OCI-LY3 (cell line): Measurements from ENCODE around the gene SLC25A20.

Experiments
- H2AFZ ChIP-seq: fragments of 200-600, 300-600 bp; shearing (Covaris generic); 2 replicates; pipeline ENCODE4 v1.6.0; 2014; ENCODE audit warnings: antibody characterized with exemption, low read depth, low read length
- H3K27ac ChIP-seq: fragments of 200-600, 300-600 bp; sonication (generic); 2 replicates; pipeline ENCODE4 v1.5.1; 2014; ENCODE audit warnings: mild to moderate bottlenecking, low read length, moderate library complexity, mixed read lengths
- H3K27me3 ChIP-seq: fragments of 200-600, 300-600 bp; sonication (generic); 2 replicates; pipeline ENCODE4 v1.6.1; 2014; ENCODE audit warnings: low read depth, low read length, mixed read lengths
- H3K36me3 ChIP-seq: fragments of 200-600, 300-600 bp; sonication (generic); replicated peaks from 2 replicates; pipeline ENCODE3; 2014; ENCODE audit warnings: low read depth, low read length, mixed read lengths
- H3K4me1 ChIP-seq: fragments of 300-600, 200-600 bp; sonication (generic); 2 replicates; pipeline ENCODE4 v1.6.1; 2014; ENCODE audit warnings: low read length, mixed read lengths
- H3K4me2 ChIP-seq: fragments of 200-600, 300-600 bp; sonication (generic); 2 replicates; pipeline ENCODE4 v1.6.1; 2014; ENCODE audit warnings: low read length, mixed read lengths
- H3K4me3 ChIP-seq: fragments of 300-600, 200-600 bp; sonication (generic); 2 replicates; pipeline ENCODE4 v1.5.1; 2014; ENCODE audit warnings: antibody characterized with exemption, mild to moderate bottlenecking, low read length, moderate library complexity
- H3K79me2 ChIP-seq: fragments of 300-600, 200-600 bp; shearing (Covaris generic); 2 replicates; pipeline ENCODE4 v1.6.1; 2014; ENCODE audit warnings: mild to moderate bottlenecking, low read length, mixed read lengths
- H3K9ac ChIP-seq: fragments of 300-600, 200-600 bp; shearing (Covaris generic); 2 replicates; pipeline ENCODE4 v1.6.0; 2014; ENCODE audit warnings: mild to moderate bottlenecking, low read length, moderate library complexity
- H3K9me3 ChIP-seq: fragments of 200-600, 300-600 bp; shearing (Covaris generic); 2 replicates; pipeline ENCODE4 v1.6.1; 2014; ENCODE audit warnings: low read length, mixed read lengths; ENCODE audit not compliant: insufficient read depth
- H4K20me1 ChIP-seq: fragments of 200-600, 300-600 bp; sonication (generic); 2 replicates; pipeline ENCODE4 v1.6.1; 2016; ENCODE audit warnings: low read length, mixed read lengths; ENCODE audit not compliant: insufficient read depth
- CTCF ChIP-seq: fragments of 200-600, 300-600 bp; sonication (generic); IDR thresholded peaks from 2 replicates; pipeline ENCODE4 v1.5.1; 2014; ENCODE audit warnings: antibody characterized with exemption, low read length, low read depth
- EZH2phosphoT487 ChIP-seq: fragments of 200-600 bp; shearing (Covaris generic); IDR thresholded peaks from 2 replicates; pipeline ENCODE4 v1.6.1; 2018; ENCODE audit warnings: antibody characterized with exemption, mixed run types, low read depth

Gene SLC25A20

GRCh38 chr3:48881652-48882114, 17.0 kb downstream of the SLC25A20 start:
- no peak overlapping the region for H3K9ac ChIP-seq
- H3K27me3 ChIP-seq = no peaks in the 10 kb centered on the region
- H2AFZ ChIP-seq = no peak overlapping the region
- H3K4me1 ChIP-seq = peaks cover 27% of the 10 kb centered on the region
- no peak overlapping the region for H3K4me3 ChIP-seq
- TF ChIP-seq CTCF (no peak), EZH2phosphoT487 (no peak)
- H3K27ac ChIP-seq = peak overlapping the region; percentile 5; the same call in 1 of the 2 replicates
- no peak overlapping the region for H3K4me2 ChIP-seq
- H4K20me1 ChIP-seq = no peaks in the 10 kb centered on the region
- H3K36me3 ChIP-seq = peaks cover 3% of the 10 kb centered on the region
- H3K79me2 ChIP-seq = no peaks in the 10 kb centered on the region
- no peaks in the 10 kb centered on the region for H3K9me3 ChIP-seq

- peaks cover 3% of the 10 kb centered on the region for H3K36me3 ChIP-seq
- no peaks in the 10 kb centered on the region for H3K27me3 ChIP-seq
- peaks cover 27% of the 10 kb centered on the region for H3K4me1 ChIP-seq
- no peaks in the 10 kb centered on the region for H3K9me3 ChIP-seq
- H3K4me3 ChIP-seq = no peak overlapping the region
- no peak overlapping the region for H3K9ac ChIP-seq
- H4K20me1 ChIP-seq = no peaks in the 10 kb centered on the region
- no peak overlapping the region for H3K4me2 ChIP-seq
- H2AFZ ChIP-seq = no peak overlapping the region
- TF ChIP-seq CTCF = no peak
- no peak for TF ChIP-seq EZH2phosphoT487
- H3K27ac ChIP-seq = peak overlapping the region; percentile 6; the same call in 1 of the 2 replicates
- no peaks in the 10 kb centered on the region for H3K79me2 ChIP-seq
These were observed 17.7 kb downstream of the SLC25A20 start for GRCh38 chr3:48881006-48881405.

- peaks cover 3% of the 10 kb centered on the region for H3K36me3 ChIP-seq
- H3K79me2 ChIP-seq = no peaks in the 10 kb centered on the region
- no peak for TF ChIP-seq CTCF
- TF ChIP-seq EZH2phosphoT487 = no peak
- H3K27ac ChIP-seq = peak overlapping the region; percentile 80
- H3K4me1 ChIP-seq = peaks cover 27% of the 10 kb centered on the region
- no peak overlapping the region; the same call in 1 of the 2 replicates for H2AFZ ChIP-seq
- no peaks in the 10 kb centered on the region for H4K20me1 ChIP-seq
- H3K9ac ChIP-seq = peak overlapping the region; percentile 50; the same call in 1 of the 2 replicates
- 0 out of 2 replicates have a peak overlapping the region, but pooled peaks have one; percentile 61 for H3K4me3 ChIP-seq
- no peaks in the 10 kb centered on the region for H3K9me3 ChIP-seq
- peak overlapping the region; percentile 88 for H3K4me2 ChIP-seq
- H3K27me3 ChIP-seq = no peaks in the 10 kb centered on the region
These were observed 18.7 kb downstream of the SLC25A20 start for GRCh38 chr3:48879994-48880377.

GRCh38 chr3:48879307-48879993, 19.2 kb downstream of the SLC25A20 start:
- TF ChIP-seq EZH2phosphoT487 = no peak
- TF ChIP-seq CTCF = no peak
- H2AFZ ChIP-seq = peak overlapping the region; percentile 17; the same call in 1 of the 2 replicates
- H3K79me2 ChIP-seq = no peaks in the 10 kb centered on the region
- peak overlapping the region; percentile 61 for H3K4me3 ChIP-seq
- H3K4me1 ChIP-seq = peaks cover 27% of the 10 kb centered on the region
- peak overlapping the region; percentile 50 for H3K9ac ChIP-seq
- H3K36me3 ChIP-seq = peaks cover 3% of the 10 kb centered on the region
- H3K9me3 ChIP-seq = no peaks in the 10 kb centered on the region
- peak overlapping the region; percentile 88 for H3K4me2 ChIP-seq
- H3K27me3 ChIP-seq = no peaks in the 10 kb centered on the region
- H3K27ac ChIP-seq = peak overlapping the region; percentile 80
- H4K20me1 ChIP-seq = no peaks in the 10 kb centered on the region
